ENCODE data around the gene CBX2.

DNA sequence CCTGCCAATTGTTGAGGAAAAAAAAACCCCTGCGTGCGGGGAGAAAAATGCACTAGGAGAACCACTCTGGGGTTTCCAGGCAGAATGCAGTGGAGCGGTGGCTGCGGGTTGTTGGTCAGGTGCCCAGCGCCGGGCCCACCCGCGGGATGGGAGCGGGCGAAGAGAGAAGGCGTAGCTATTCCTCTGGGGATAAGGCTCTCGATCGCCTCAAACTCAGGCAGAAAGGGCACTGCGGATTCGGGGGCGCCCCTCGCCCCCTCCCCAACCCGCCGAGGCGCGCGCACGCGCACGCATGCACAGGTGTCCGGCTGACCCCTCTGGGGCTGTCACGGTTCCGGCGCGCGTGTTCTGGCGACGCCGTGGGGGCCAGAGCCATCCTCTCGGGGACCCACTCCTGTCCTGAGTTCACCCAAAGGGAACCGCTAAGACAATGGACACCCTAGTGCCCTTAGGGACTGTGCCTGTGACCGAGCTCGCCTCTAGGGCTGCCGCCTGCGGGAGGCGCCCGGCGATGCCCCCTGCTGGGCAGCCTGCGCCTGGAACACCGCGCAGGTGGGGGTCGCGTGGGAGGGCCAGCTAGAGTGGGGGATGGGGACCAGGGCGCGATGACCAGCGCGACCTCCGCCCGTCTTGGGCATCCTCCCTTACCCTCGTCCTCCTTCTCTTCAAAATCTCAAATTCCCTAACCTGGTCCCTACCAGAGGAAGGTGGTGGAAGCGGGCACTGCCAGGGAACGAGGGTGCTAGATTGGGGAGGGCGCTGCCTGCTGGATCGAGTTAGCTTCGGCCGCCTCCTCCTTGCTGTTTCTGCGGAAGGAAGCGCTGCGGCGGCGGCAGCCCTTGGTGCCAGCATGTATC is 33.3 kb downstream of the CBX2 start:
- TF ChIP-seq CTCF (IDR thresholded peaks at IDR 0.05) (peak in 4 of 6 experiments; percentile 24 to 54 (median 38)), POLR2A (IDR thresholded peaks at IDR 0.05) (no peak)
